ENCODE data around the gene DOCK10.
A peak's percentile ranks its signal among the peaks of the same experiment; 100 is the strongest.

Gene DOCK10

DNA sequence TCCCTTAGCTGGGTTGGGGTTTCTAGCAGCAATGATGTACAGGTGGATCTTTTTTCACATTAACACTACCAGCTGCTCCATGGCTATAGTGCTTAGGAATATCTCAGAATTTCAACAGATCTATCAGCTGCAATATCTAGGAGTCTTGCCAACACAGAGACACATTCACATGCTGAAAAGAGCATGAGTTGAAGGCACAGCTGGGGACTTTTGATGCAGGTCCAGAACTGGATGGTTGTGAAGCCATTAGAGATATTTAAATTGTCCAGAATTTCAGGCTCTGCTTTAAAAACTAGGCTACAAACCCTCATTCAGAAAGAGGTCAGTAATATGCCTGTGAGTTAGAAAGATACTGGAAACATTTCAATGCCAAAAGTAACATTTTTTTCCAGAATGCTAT, 203.9 kb downstream of the DOCK10 start:
- POLR2A ChIA-PET (ENCODE audit: low non-redundant PET), result no interaction called here
- no peak overlapping the region for H3K27ac ChIP-seq
- CTCF ChIA-PET, result interaction anchor here (1.2 kb wide), 1 partner anchor 11 kb away, joined by 5 read pairs; no protein-coding TSS in a partner anchor
- TF ChIP-seq, protein P1, sequence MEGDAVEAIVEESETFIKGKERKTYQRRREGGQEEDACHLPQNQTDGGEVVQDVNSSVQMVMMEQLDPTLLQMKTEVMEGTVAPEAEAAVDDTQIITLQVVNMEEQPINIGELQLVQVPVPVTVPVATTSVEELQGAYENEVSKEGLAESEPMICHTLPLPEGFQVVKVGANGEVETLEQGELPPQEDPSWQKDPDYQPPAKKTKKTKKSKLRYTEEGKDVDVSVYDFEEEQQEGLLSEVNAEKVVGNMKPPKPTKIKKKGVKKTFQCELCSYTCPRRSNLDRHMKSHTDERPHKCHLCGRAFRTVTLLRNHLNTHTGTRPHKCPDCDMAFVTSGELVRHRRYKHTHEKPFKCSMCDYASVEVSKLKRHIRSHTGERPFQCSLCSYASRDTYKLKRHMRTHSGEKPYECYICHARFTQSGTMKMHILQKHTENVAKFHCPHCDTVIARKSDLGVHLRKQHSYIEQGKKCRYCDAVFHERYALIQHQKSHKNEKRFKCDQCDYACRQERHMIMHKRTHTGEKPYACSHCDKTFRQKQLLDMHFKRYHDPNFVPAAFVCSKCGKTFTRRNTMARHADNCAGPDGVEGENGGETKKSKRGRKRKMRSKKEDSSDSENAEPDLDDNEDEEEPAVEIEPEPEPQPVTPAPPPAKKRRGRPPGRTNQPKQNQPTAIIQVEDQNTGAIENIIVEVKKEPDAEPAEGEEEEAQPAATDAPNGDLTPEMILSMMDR (conservative IDR thresholded peaks at IDR 0.05; ENCODE audit: low read depth), result no peak
- no peak for DNase-seq (ENCODE audit: low spot score)

DNA sequence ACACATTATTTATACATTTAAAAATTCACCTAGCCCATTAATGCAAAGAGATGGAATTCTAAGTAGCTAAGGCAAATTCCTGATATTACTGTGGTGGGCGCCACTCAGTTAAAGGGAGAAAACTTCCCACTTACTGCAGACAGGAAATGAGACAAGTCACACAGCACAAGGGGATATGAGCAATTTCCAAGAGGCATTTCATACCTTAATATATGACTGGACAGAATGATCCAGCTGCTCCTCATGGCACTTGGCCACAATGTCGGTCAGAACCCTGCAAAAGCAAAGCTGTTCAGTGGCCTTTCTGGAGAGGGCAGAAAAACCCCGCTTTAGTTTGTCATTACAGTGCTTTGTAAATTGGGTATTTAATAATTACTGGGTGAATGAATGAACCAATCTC, 204.7 kb downstream of the DOCK10 start:
- POLR2A ChIA-PET (ENCODE audit: low non-redundant PET), result no interaction called here

DNA sequence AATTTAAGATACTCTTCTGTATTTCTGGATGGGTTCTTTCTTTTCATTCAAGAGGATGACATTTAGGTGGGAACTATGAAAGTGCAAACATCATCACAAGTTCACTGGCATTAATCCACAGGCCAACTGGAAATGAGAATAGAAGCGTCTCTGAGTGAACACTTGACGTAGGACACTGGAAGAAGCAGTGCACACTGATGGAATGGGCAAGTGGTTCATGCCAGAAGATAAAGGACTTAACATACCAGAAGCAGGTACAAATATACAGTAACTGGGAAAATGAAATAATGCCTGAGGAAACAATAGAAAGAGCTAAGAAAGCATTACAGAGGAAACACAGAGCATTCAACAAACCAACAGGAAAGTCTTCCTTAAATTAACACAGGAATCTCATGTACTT, 205.2 kb downstream of the DOCK10 start:
- DNase-seq (ENCODE audit: low spot score), result no peak
- ChIA-PET POLR2A (ENCODE audit: low non-redundant PET) (no interaction called here), CTCF (interaction anchor here (0.6 to 1.2 kb wide), 2 partner anchors 12 to 398 kb away, joined by 3 to 5 read pairs; no protein-coding TSS in a partner anchor)
- TF ChIP-seq, protein P1 (conservative IDR thresholded peaks at IDR 0.05; ENCODE audit: low read depth), result no peak
- H3K27ac ChIP-seq, result 0 out of 2 replicates have a peak overlapping the region, but pooled peaks have one; percentile 72

More for the DNA sequence above, 204.7 kb downstream of the DOCK10 start:
- TF ChIP-seq, protein P1 (conservative IDR thresholded peaks at IDR 0.05; ENCODE audit: low read depth), result no peak
- peak; percentile 61 for DNase-seq (ENCODE audit: low spot score)
- no peak overlapping the region for H3K27ac ChIP-seq
- CTCF ChIA-PET, result interaction anchor here (1.2 kb wide), 1 partner anchor 12 kb away, joined by 5 read pairs; no protein-coding TSS in a partner anchor

DNA sequence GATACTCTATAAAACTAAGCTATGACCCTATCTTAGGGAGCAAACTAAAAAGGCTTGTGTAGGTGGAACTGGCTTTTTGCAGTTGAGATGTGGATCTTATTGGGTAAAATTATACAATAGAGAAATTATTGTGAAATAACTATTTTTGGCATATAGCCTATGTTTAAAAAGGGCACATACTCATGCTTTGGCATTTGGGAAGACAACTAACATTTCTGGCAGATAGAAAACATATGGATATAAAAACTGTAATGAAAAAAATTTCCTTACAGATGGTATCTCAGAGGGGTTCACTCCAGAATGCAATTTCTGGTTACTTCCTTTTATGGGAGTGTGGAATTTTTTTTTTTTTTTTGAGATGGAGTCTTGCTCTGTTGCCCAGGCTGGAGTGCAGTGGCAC, 206.0 kb downstream of the DOCK10 start:
- ChIA-PET CTCF (interaction anchor here (0.6 to 0.7 kb wide), 2 partner anchors 398 to 875 kb away, joined by 3 read pairs; no protein-coding TSS in a partner anchor), POLR2A (ENCODE audit: low non-redundant PET) (no interaction called here)
- peak overlapping the region; percentile 72 for H3K27ac ChIP-seq
- no peak for DNase-seq (ENCODE audit: low spot score)
- TF ChIP-seq, protein P1 (conservative IDR thresholded peaks at IDR 0.05; ENCODE audit: low read depth), result no peak

DNA sequence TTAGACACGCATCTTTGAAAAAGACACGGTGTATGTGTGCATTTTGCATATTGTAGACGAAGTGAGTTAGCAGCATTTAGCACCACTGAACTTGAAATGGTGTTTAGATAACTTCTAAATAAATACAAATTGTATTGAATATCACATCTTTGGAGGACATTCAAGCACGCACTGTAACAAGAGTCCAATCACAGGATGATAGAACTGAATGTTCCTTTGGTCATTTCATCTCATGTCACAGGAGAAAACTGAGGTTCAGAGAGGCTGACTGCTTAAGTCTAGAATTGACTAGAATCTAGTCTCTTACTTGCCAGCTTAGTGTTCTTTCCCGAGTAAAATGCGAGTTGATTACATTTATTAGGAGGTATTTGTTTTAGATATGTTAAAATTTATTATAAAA, 206.9 kb downstream of the DOCK10 start:
- no peak overlapping the region for H3K27ac ChIP-seq
- ChIA-PET POLR2A (ENCODE audit: low non-redundant PET) (no interaction called here), CTCF (interaction anchor here (0.6 kb wide), 2 partner anchors 13 to 825 kb away, joined by 4 read pairs; no protein-coding TSS in a partner anchor)
- no peak for DNase-seq (ENCODE audit: low spot score)
- TF ChIP-seq, protein P1 (conservative IDR thresholded peaks at IDR 0.05; ENCODE audit: low read depth), result no peak

DNA sequence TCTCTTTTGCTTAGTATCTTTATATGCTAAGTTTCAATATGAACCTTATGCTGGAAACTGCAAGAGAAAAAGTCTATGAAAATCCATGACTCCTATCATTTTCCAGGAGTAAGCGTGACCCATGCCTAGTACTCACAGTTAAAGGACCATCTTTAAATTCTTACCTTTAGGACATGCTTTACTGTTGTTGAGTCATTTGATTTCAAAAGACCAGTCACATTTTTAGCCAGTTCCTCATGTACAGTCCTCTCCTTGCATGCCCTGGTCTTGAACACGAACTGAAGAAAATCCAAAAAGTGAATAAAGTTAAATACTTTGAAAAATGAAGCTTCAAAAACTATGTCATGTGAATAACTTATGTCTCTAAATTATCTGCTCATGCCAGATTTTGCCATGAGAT, 208.3 kb downstream of the DOCK10 start:
- CTCF ChIA-PET, result interaction anchor here (0.6 kb wide), 1 partner anchor 129 kb away, joined by 3 read pairs; no protein-coding TSS in a partner anchor
- POLR2A ChIA-PET (ENCODE audit: low non-redundant PET), result no interaction called here
- no peak for DNase-seq (ENCODE audit: low spot score)
- TF ChIP-seq, protein P1 (conservative IDR thresholded peaks at IDR 0.05; ENCODE audit: low read depth), result no peak
- H3K27ac ChIP-seq, result no peak overlapping the region
